GM12865 (cell line): Measurements from ENCODE around the gene TSPYL4.
"Not testable (repeated sequence)": the region's sequence is repeated elsewhere in the genome, so short reads cannot be mapped to it uniquely, and the experiment has no call there.

Experiments
- DNase-seq: peaks from one replicate; pipeline ENCODE4 v3.0.0; 2010; ENCODE audit warnings: low read depth
- H3K4me3 ChIP-seq: 2 replicates; pipeline ENCODE4 v1.5.1; 2011; ENCODE audit warnings: mild to moderate bottlenecking, low read depth, low read length, control low read depth
- CTCF ChIP-seq: IDR thresholded peaks from 2 replicates; pipeline ENCODE4 v1.5.1; 2011; ENCODE audit warnings: low read length, control low read depth, low read depth, inconsistent platforms; ENCODE audit not compliant: insufficient read depth; ENCODE audit errors: missing control alignments

The TSPYL4 gene

DNA sequence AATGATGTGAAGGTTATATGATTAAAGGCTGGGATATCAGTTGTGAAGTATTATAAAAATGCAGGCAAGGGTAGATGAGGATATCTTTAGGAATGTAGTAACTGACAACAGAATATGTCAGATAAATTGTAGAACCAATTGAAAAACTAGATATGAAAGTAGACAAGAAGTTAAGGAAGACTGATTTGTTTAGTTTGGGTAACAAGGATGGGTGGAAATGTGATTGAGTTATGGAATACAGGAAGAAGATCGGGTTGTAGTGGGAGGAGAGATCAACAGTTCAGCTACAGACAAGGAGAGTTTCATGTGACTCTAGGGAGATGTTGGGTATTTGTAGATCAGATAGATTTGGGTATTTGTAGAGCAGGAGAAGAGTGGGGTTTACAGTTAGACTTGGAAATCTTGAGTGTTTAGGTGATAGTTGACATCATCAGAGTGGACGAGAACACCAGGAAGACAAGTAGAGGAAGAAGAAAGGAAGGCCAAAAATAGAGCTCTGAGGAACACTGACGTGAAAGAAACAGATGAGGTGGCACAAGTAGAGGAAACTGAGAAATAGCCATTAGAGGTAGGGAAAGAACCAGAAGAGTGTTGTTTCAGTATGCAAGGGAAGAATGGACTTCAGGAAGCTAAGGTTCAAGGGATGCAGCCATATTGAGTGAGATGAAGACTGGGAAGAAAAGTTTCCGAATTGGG, 38.0 kb upstream of the TSPYL4 start:
- no peak for TF ChIP-seq CTCF
- DNase-seq, result no peak
- H3K4me3 ChIP-seq, result no peak overlapping the region

DNA sequence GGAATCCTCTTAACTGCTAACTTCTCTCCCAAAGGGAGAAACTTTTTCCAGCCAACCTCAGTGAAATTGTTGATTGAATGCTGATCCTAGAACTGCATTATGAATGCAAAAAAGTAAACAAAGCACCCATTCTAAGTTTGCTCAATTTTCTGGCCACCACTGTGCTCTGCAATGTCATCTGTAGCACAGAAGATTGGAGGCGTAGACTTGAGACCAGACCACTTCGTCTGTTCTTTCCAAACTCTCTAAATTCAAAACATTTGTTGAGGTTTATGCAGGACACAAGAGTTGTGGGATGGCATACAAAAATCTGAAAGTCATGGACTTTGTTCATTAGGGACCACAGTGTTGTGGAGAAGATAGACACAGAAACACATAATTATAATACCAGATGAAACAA, 36.9 kb upstream of the TSPYL4 start:
- no peak for TF ChIP-seq CTCF
- no peak for DNase-seq

DNA sequence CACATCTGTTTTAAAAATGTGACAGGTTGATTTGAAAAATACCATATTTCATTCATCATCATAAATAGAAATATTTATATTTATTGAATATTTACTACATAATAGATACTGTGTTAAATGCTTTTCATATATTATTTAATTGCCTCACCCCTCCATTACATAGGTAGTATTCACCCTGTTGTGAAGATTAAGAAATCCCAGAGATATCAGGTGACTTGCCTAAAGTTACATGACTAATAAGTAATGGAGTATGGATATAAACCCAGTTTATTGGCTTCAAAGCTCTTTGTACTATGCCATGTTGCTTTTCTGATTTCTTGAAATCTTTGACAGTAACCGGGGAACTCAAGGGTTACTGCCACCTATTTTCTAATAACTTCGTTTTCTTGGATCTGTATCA, 36.0 kb upstream of the TSPYL4 start:
- H3K4me3 ChIP-seq, result no peak overlapping the region
- no peak for DNase-seq
- TF ChIP-seq CTCF, result no peak

More for the DNA sequence above, 36.9 kb upstream of the TSPYL4 start:
- no peak overlapping the region for H3K4me3 ChIP-seq

- peak; percentile 53 for DNase-seq
- H3K4me3 ChIP-seq, result no peak overlapping the region
- peak; percentile 74 for TF ChIP-seq CTCF
Measured at GRCh38 chr6:116287689-116288282, 33.9 kb upstream of the TSPYL4 start.

- DNase-seq, result no peak
- no peak overlapping the region for H3K4me3 ChIP-seq
- TF ChIP-seq CTCF, result no peak
Measured at GRCh38 chr6:116286773-116287358, 33.0 kb upstream of the TSPYL4 start.

GRCh38 chr6:116284984-116285383, 31.1 kb upstream of the TSPYL4 start:
- not testable (repeated sequence) for DNase-seq, H3K4me3 ChIP-seq

DNA sequence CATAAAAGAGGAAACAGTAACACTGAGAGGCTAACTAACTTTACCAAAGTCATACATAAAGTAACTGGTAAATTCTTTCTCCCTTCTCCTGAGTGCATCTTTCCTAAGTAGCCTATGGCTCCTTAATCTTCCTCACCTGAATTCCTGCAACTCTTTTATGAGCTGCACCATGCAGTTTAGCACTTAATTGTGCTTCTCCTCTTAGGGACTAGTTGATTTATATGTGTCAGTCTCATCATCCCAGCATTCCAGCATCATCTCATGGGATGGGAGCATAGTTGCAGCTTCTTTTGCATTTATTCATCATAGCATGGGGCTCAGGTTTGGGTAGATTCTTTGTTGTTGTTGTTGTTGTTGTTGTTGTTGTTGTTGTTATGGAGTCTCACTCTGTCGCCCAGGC, 29.3 kb upstream of the TSPYL4 start:
- H3K4me3 ChIP-seq, result no peak overlapping the region
- no peak for DNase-seq
- TF ChIP-seq CTCF, result no peak
